HepG2 (cell line): ENCODE measurements around the gene SLC34A3. TPM values are rescaled to one million over a fixed set of nuclear protein-coding genes. Genes with fewer than 3 reads are reported as not detected.
A peak's percentile ranks its signal among the peaks of the same experiment; 100 is the strongest.

Source experiments
- ATAD3A ChIP-seq: sonication (generic); formaldehyde crosslinking; IDR thresholded peaks from 2 replicates; pipeline ENCODE4 v1.4.0; 2020; ENCODE audit warnings: missing genetic modification reagents
- CENPT ChIP-seq: sonication (generic); formaldehyde crosslinking; IDR thresholded peaks from 2 replicates; pipeline ENCODE4 v1.8.0; 2022; ENCODE audit warnings: low read depth, mild to moderate bottlenecking, moderate library complexity, missing genetic modification reagents
- DPF2 ChIP-seq: sonication (generic); formaldehyde crosslinking; IDR thresholded peaks from 2 replicates; pipeline ENCODE4 v1.4.0; 2020; ENCODE audit warnings: mild to moderate bottlenecking, low read depth, missing genetic modification reagents, borderline replicate concordance
- ETV5 ChIP-seq: IDR thresholded peaks from 2 replicates; pipeline ENCODE4 v1.6.1; 2018; ENCODE audit warnings: missing biosample characterization, missing genetic modification reagents, inconsistent platforms, borderline replicate concordance
- FOXJ3 ChIP-seq: sonication (generic); formaldehyde crosslinking; IDR thresholded peaks from 2 replicates; pipeline ENCODE4 v1.4.0; 2020; ENCODE audit warnings: missing genetic modification reagents, mild to moderate bottlenecking, borderline replicate concordance
- KAT8 ChIP-seq: IDR thresholded peaks from 2 replicates; pipeline ENCODE4 v1.6.1; 2016; ENCODE audit warnings: missing genetic modification reagents, missing compliant biosample characterization
- KMT2A ChIP-seq: sonication (generic); formaldehyde crosslinking; IDR thresholded peaks from 2 replicates; pipeline ENCODE4 v1.4.0; 2020; ENCODE audit warnings: missing genetic modification reagents
- MYNN ChIP-seq: sonication (generic); formaldehyde crosslinking; IDR thresholded peaks from 2 replicates; pipeline ENCODE4 v1.4.0; 2020; ENCODE audit warnings: mild to moderate bottlenecking, low read depth, missing genetic modification reagents
- NFYC ChIP-seq: IDR thresholded peaks from 2 replicates; pipeline ENCODE4 v1.6.1; 2016; ENCODE audit warnings: missing genetic modification reagents, missing compliant biosample characterization
- POLR2AphosphoS2 ChIP-seq: IDR thresholded peaks from 2 replicates; pipeline ENCODE4 v1.6.1; 2011; ENCODE audit warnings: low read depth, low read length, improper control_type of control experiment
- RARA ChIP-seq: IDR thresholded peaks from 2 replicates; pipeline ENCODE4 v1.6.1; 2016; ENCODE audit warnings: missing genetic modification reagents, missing compliant biosample characterization
- TAF1 ChIP-seq: sonication (generic); formaldehyde crosslinking; IDR thresholded peaks from 2 replicates; pipeline ENCODE4 v1.4.0; 2020; ENCODE audit warnings: missing genetic modification reagents
- ZBTB20 ChIP-seq: sonication (generic); formaldehyde crosslinking; IDR thresholded peaks from 2 replicates; pipeline ENCODE4 v1.8.1; 2023; ENCODE audit warnings: missing genetic modification reagents, low read depth, mild to moderate bottlenecking, borderline replicate concordance
- ZNF12 ChIP-seq: sonication (generic); formaldehyde crosslinking; IDR thresholded peaks from 2 replicates; pipeline ENCODE4 v1.5.0; 2020; ENCODE audit warnings: missing genetic modification reagents
- ZNF205 ChIP-seq: IDR thresholded peaks from 2 replicates; pipeline ENCODE4 v1.6.1; 2018; ENCODE audit warnings: missing biosample characterization, missing genetic modification reagents
- ZNF207 ChIP-seq: fragments of 450-650 bp; IDR thresholded peaks from 2 replicates; pipeline ENCODE4 v1.6.1; 2016; ENCODE audit warnings: antibody characterized with exemption, borderline replicate concordance
- ZNF660 ChIP-seq: sonication (generic); formaldehyde crosslinking; IDR thresholded peaks from 2 replicates; pipeline ENCODE4 v1.5.1; 2020; ENCODE audit warnings: mild to moderate bottlenecking, low read depth, missing genetic modification reagents, borderline replicate concordance
- polyA plus RNA-seq, 8 experiments: library from polyadenylated mRNA; depleted of rRNA in 3 of 8; stranded (reverse) in 7 of 8; unstranded in 1 of 8; fragments of >200 nt; fragmentation: Illumina TruSeq in 4 of 8; extraction: Trizol in 4 of 8; gene quantifications; 2 replicates each; pipeline versions ENCODE4 v1.2.1 to v1.2.3, GENCODE V29; 2011 to 2016; ENCODE audit warnings: low read depth in 4 of 8, missing spikeins in 1 of 8, mixed read lengths in 1 of 8; ENCODE audit not compliant: insufficient read depth in 1 of 8
- total RNA-seq, 5 experiments: library from RNA; depleted of rRNA; stranded (reverse); fragments of >200 nt; fragmentation: Illumina TruSeq; extraction: Trizol; gene quantifications; 2 replicates each; pipeline ENCODE4 v1.2.3, GENCODE V29; 2016; ENCODE audit warnings: low read depth in 1 of 5
- TF ChIP-seq, protein P1 (sequence below): sonication (generic); formaldehyde crosslinking; IDR thresholded peaks from 2 replicates; pipeline ENCODE4 v1.5.1; 2020; ENCODE audit warnings: mild to moderate bottlenecking, missing genetic modification reagents, moderate library complexity
- TF ChIP-seq, protein P2 (sequence below): IDR thresholded peaks from 2 replicates; pipeline ENCODE4 v1.6.1; 2016; ENCODE audit warnings: low read depth, borderline replicate concordance
- TF ChIP-seq, protein P3 (sequence below): sonication (generic); formaldehyde crosslinking; conservative IDR thresholded peaks from 2 replicates; pipeline ENCODE4 v1.8.0; 2022; ENCODE audit warnings: low read depth, missing genetic modification reagents
- TF ChIP-seq, protein P4 (sequence below): sonication (generic); formaldehyde crosslinking; IDR thresholded peaks from 2 replicates; pipeline ENCODE4 v1.5.1; 2020; ENCODE audit warnings: missing genetic modification reagents, mild to moderate bottlenecking, borderline replicate concordance
- TF ChIP-seq, protein P5 (sequence below): sonication (generic); formaldehyde crosslinking; IDR thresholded peaks from 2 replicates; pipeline ENCODE4 v1.5.0; 2020; ENCODE audit warnings: mild to moderate bottlenecking, low read depth, missing genetic modification reagents, borderline replicate concordance

Gene SLC34A3
- total and polyA plus RNA-seq, 2 of the 13 experiments (the other 11 are each of a cell fraction or from before 2014, with no cell fraction given) = 0.07 to 1.0 TPM

DNA sequence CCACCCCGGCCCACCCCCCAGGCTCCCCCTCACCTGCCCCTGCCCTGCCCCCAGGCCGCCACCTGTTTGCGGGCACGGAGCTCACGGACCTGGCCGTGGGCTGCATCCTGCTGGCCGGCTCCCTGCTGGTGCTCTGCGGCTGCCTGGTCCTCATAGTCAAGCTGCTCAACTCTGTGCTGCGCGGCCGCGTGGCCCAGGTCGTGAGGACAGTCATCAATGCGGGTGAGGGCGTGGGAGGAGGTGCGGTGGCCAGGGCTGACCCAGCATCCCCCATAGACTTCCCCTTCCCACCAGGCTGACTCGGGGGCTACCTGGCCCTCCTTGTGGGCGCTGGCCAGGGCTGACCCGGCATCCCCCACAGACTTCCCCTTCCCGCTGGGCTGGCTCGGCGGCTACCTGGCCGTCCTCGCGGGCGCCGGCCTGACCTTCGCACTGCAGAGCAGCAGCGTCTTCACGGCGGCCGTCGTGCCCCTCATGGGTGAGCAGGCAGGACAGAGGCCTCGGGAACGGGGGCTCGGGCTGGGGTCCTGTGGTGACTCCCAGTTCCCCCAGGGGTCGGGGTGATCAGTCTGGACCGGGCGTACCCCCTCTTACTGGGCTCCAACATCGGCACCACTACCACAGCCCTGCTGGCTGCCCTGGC lies 3.5 kb downstream of the SLC34A3 start (continued):
- TF ChIP-seq, protein P1, sequence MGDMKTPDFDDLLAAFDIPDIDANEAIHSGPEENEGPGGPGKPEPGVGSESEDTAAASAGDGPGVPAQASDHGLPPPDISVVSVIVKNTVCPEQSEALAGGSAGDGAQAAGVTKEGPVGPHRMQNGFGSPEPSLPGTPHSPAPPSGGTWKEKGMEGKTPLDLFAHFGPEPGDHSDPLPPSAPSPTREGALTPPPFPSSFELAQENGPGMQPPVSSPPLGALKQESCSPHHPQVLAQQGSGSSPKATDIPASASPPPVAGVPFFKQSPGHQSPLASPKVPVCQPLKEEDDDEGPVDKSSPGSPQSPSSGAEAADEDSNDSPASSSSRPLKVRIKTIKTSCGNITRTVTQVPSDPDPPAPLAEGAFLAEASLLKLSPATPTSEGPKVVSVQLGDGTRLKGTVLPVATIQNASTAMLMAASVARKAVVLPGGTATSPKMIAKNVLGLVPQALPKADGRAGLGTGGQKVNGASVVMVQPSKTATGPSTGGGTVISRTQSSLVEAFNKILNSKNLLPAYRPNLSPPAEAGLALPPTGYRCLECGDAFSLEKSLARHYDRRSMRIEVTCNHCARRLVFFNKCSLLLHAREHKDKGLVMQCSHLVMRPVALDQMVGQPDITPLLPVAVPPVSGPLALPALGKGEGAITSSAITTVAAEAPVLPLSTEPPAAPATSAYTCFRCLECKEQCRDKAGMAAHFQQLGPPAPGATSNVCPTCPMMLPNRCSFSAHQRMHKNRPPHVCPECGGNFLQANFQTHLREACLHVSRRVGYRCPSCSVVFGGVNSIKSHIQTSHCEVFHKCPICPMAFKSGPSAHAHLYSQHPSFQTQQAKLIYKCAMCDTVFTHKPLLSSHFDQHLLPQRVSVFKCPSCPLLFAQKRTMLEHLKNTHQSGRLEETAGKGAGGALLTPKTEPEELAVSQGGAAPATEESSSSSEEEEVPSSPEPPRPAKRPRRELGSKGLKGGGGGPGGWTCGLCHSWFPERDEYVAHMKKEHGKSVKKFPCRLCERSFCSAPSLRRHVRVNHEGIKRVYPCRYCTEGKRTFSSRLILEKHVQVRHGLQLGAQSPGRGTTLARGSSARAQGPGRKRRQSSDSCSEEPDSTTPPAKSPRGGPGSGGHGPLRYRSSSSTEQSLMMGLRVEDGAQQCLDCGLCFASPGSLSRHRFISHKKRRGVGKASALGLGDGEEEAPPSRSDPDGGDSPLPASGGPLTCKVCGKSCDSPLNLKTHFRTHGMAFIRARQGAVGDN (CRISPR knock-in tag) = peak; percentile 83
- TF ChIP-seq TAF1 (CRISPR knock-in tag) (no peak; the same call in 1 of the 2 replicates), ZNF12 (CRISPR knock-in tag) (no peak), ETV5 (CRISPR knock-in tag) (no peak), MYNN (CRISPR knock-in tag) (no peak), RARA (CRISPR knock-in tag) (no peak), ZNF205 (CRISPR knock-in tag) (no peak), POLR2AphosphoS2 (no peak), KMT2A (CRISPR knock-in tag) (0 out of 2 replicates have a peak, but pooled peaks have one; percentile 14), DPF2 (CRISPR knock-in tag) (no peak), FOXJ3 (CRISPR knock-in tag) (no peak), ATAD3A (no peak), ZNF660 (no peak), CENPT (CRISPR knock-in tag) (no peak), NFYC (CRISPR knock-in tag) (no peak), ZNF207 (no peak), ZBTB20 (no peak), KAT8 (no peak)
- TF ChIP-seq, protein P2, sequence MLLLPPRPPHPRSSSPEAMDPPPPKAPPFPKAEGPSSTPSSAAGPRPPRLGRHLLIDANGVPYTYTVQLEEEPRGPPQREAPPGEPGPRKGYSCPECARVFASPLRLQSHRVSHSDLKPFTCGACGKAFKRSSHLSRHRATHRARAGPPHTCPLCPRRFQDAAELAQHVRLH (CRISPR knock-in tag) = no peak
- TF ChIP-seq, protein P3, sequence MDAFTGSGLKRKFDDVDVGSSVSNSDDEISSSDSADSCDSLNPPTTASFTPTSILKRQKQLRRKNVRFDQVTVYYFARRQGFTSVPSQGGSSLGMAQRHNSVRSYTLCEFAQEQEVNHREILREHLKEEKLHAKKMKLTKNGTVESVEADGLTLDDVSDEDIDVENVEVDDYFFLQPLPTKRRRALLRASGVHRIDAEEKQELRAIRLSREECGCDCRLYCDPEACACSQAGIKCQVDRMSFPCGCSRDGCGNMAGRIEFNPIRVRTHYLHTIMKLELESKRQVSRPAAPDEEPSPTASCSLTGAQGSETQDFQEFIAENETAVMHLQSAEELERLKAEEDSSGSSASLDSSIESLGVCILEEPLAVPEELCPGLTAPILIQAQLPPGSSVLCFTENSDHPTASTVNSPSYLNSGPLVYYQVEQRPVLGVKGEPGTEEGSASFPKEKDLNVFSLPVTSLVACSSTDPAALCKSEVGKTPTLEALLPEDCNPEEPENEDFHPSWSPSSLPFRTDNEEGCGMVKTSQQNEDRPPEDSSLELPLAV (CRISPR knock-in tag) = no peak
- TF ChIP-seq, protein P4, sequence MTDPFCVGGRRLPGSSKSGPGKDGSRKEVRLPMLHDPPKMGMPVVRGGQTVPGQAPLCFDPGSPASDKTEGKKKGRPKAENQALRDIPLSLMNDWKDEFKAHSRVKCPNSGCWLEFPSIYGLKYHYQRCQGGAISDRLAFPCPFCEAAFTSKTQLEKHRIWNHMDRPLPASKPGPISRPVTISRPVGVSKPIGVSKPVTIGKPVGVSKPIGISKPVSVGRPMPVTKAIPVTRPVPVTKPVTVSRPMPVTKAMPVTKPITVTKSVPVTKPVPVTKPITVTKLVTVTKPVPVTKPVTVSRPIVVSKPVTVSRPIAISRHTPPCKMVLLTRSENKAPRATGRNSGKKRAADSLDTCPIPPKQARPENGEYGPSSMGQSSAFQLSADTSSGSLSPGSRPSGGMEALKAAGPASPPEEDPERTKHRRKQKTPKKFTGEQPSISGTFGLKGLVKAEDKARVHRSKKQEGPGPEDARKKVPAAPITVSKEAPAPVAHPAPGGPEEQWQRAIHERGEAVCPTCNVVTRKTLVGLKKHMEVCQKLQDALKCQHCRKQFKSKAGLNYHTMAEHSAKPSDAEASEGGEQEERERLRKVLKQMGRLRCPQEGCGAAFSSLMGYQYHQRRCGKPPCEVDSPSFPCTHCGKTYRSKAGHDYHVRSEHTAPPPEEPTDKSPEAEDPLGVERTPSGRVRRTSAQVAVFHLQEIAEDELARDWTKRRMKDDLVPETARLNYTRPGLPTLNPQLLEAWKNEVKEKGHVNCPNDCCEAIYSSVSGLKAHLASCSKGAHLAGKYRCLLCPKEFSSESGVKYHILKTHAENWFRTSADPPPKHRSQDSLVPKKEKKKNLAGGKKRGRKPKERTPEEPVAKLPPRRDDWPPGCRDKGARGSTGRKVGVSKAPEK (CRISPR knock-in tag) = no peak
- TF ChIP-seq, protein P5, sequence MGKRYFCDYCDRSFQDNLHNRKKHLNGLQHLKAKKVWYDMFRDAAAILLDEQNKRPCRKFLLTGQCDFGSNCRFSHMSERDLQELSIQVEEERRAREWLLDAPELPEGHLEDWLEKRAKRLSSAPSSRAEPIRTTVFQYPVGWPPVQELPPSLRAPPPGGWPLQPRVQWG (CRISPR knock-in tag) = no peak
